Stimulated activated CD4-positive, alpha-beta T cell treated with anti-CD3 and anti-CD28 coated beads, Interleukin-4, amount 100 ng/mL, for 24 hours (primary cell): ENCODE results near the gene PUDP.
A peak's percentile ranks its signal among the peaks of the same experiment; 100 is the strongest.
"Not testable (repeated sequence)": the region's sequence is repeated elsewhere in the genome, so short reads cannot be mapped to it uniquely, and the experiment has no call there.

Experiments used
- DNase-seq: peaks from one replicate; pipeline ENCODE4 v3.0.0-alpha.2; 2020

The PUDP gene

GRCh38 chrX:7072856-7073255 lies 75.1 kb downstream of the PUDP start:
- DNase-seq = no peak

- no peak for DNase-seq
Measured at GRCh38 chrX:7071390-7071789, 76.6 kb downstream of the PUDP start.

GRCh38 chrX:7069556-7069955 lies 78.4 kb downstream of the PUDP start:
- DNase-seq = no peak

GRCh38 chrX:7068939-7069367 lies 79.0 kb downstream of the PUDP start:
- DNase-seq = no peak

DNA sequence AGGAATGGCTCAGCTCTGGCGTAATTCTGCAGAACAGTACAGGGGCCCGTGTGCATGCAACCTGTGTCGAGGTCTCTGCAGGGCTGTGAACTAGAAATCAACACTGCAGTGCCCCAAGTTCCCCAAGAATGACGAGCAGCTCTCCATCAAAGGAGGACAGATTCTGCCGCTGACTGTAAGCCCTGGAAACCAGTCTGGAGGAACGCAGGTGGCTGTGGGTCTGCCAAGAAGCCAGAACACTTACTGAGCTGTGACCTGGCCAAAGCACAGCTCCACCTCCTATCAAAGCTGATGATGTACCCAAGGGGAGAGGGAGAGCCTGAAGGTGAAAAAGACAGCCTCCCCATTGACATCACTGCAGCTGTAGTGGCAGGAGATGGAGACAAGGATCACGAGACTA lies 80.7 kb downstream of the PUDP start:
- DNase-seq = no peak

DNA sequence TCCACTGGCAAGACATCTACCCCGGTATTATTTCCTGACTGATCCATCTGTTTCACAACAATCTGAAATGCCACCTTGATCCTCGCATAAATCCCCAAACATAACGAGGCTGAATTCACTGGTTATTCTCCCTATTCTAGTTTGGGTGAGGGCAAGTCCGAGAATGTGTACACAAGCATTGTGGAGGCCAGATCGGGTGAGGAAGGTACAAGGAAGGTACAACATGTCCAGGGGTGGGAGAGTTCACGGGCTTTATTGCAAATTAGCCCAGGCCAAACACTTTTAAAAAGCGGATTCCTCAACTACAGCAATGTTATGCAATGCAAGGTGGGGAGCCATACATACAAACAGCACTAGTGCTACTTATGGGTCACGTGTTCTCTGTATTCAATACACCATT lies 82.5 kb downstream of the PUDP start:
- DNase-seq = no peak

- no peak for DNase-seq
Measured at GRCh38 chrX:7062903-7063302, 85.0 kb downstream of the PUDP start.

- DNase-seq = no peak
Measured at GRCh38 chrX:7062276-7062675, 85.7 kb downstream of the PUDP start.

GRCh38 chrX:7061429-7061828 lies 86.5 kb downstream of the PUDP start:
- DNase-seq = no peak

DNA sequence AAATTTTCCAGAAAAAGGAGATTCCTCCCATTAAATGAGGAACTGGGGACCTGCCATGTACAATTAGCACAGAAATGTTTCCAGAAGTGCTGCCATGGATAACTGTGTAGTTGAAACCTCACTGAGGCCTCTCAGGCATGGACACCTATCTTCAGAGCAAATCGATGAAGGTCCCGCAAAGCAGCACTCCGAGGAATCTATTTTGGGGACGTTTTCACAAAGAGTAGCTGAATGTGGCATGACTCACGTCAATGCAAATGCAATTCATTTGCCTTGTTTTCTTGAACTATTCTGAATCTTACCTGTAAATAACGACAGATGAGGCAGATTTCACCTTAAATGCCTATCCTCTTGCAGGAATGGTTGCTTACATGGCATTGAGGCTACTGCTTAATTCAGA lies 87.5 kb downstream of the PUDP start:
- DNase-seq = no peak

DNA sequence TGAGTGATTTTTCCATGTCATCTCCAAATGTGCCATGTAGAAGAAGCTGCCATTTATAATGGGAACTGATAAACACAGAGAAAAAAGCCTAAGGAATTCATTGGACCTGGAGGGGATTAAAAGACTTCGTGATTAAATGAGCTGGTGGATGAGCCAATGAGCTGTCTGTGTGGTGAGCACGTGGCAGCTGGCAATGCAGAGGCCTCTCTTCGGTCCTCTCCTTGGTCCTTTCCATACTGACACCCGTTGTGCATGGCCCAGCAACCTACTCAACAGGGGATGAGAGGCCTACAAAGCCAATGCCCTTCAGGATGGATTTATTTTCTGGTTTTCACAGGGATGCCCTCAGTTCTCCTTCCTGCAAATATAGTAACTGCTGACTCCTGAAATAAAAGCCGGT lies 88.1 kb downstream of the PUDP start:
- no peak for DNase-seq

DNA sequence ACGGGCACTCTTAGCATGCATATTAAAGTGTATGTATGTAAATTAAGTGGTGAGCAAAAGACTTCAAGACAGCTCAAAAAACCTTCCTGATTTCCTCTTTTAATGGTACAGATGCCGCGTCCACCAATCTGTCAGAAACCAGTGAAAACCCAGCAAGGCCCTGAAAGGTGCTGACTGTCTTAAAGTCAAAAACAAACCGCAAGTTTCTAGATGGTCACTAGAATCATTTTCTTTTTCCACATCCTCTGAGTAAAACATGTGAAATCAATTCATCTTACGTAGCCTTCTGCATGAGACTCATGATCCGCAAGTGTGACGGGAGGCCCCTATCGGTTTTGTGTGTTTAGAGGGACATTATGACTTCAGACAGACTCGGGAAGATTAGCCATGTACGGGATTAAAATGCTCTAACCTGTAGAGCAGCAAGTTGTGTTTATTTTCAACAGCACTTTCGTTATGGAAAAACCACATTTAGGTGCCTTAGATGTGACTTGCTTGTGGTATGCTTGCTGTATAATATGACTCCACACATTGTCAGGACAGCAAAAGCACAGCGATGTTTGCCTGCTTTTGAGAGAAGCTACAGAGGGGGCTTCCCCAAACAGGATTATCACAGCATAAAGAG lies 88.6 kb downstream of the PUDP start:
- peak; percentile 6 for DNase-seq

DNA sequence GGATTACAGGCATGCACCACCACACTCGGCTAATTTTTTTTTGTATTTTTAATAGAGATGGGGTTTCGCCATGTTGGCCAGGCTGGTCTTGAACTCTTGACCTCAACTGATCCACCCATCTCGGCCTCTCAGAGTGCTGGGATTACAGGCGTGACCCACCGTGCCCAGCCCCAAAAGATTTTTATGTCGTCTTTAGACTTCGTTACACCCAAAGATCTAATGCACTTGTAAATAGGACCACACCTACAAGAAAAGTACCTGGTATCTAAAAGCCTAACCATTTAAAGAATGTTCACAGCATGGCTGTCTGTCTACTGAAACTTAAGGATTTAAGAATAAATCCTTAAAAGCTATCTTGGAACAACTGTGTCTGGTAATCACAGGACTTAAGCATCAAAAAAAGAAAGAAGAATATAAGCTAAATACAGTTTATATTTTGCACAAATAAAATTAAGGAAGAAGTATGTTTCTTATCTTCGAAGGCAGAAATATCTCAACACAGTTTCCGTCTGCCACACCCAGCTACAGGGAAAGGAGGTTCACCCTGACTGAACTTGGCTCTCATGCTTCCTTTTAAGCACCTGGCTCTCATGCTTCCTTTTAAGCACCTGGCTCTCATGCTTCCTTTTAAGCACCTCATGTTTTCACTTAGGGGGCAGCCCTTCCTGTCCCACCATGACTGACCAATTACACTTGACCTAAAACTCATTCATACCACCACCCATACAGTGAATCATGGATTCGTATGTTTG lies 92.4 kb downstream of the PUDP start:
- DNase-seq = no peak

DNA sequence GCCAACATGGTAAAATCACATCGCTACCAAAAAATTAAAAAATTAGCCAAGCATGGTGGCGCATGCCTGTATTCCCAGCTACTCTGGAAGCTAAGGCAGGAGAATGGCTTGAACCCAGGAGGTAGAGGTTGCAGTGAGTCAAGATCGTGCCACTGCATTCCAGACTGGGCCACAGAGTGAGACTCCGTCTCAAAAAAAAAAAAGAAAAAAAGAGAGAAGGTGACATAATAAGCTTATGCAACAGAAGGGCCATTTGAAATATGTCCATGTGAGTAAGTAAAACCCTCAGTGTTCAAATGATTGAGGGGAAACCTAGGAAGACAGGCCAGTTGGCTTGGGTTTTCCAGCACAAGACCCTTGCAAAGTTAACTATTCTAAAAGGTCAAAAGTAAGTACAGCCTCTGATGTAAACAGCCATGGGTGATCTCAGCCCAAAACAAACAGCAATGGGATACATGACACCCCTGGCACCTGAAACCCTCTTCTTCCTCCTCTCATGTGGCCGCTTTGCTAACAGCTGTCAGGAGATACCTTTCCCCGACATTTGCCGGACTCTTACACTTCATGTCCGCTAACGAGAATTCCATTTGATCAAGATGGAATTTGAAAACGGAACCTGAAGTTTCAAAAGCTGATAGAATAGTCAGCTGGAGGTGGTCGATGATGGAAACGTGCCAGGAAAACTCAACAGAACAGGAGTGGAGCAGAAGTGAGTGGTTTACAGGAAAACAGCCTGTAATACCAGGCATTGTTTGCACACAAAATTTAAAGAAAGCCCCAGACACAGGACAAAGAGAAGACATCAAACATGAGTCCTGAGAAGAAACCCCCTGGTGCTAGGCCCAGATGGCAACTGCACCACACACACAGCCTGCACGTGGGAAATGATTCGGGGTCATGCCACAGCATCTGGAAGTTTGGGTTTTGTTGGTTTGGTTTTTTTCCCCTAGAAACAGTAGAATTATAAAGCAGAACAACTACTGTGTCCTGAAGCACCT lies 93.4 kb downstream of the PUDP start:
- no peak for DNase-seq

DNA sequence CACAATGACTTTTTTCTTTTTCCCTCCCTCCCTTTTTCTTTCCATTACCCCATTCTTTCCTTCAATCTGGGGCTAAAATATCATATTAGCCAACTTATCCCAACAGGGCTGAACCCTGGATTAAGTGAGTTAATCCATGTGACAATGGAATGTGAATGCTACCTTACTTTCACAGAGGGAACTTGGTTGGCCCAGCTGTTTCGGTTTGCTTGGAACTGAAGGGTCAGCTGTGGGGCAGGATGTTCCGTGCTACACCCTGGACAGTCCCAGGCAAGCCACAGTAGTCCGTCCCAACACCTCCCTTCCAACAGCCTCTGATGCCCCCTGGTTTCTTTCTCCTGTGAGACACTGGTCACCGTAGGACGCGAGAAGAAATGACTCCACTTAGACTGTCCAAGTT lies 95.4 kb downstream of the PUDP start:
- no peak for DNase-seq

DNA sequence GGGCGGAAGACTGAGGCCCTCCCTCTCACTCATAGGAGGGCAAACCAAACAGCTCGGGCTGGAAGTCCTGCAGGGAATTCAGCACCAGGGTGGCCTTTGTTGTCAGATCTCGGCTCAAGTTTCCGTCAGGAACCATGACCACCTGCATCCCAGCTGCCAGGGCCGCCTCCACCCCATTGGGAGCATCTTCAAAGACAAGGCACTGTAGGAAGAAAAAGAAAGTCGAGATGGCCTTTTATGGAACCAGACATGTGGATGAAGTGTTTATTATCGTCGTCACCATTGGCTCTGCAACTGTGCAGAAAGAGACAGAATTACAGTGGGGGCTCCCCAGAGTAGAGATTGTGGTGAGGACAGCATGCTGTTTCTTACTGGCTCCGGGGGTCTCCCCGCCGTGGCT lies 97.7 kb downstream of the PUDP start:
- no peak for DNase-seq

- DNase-seq = no peak
Measured at GRCh38 chrX:7047951-7048350, 100.0 kb downstream of the PUDP start.

DNA sequence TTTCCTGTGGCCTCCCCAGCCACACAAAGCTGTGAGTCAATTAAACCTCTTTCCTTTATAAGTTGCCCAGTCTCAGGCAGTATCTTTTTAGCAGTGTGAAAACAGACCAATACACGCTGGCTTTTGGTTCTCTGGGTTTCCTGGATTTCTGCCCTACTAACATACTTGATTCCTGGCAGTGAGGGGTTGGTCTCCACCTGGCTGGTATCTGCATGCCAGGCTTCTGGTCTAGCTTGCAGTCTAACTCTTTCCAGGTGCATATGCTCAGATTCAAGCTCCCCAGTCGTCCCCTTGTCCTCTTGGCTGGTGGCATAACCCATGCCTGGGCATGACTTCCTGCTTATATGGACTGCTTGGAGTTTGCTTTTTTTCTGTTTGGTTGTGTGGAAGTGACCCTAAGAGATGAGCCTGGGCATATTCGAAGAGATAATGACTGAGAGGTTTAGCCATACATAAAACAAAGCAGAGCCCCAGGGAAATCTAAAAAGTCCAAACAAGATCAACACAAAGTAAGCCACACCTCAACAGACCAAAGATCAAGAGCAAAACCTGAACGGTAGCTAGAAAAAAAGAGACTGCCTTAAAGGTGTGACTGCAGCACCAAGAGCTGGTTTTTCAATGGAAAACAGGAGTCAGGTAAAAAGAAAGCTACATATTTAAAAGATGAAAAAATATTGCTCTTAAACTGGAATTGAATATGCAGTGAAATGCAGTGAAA lies 102.6 kb downstream of the PUDP start:
- DNase-seq = no peak

DNA sequence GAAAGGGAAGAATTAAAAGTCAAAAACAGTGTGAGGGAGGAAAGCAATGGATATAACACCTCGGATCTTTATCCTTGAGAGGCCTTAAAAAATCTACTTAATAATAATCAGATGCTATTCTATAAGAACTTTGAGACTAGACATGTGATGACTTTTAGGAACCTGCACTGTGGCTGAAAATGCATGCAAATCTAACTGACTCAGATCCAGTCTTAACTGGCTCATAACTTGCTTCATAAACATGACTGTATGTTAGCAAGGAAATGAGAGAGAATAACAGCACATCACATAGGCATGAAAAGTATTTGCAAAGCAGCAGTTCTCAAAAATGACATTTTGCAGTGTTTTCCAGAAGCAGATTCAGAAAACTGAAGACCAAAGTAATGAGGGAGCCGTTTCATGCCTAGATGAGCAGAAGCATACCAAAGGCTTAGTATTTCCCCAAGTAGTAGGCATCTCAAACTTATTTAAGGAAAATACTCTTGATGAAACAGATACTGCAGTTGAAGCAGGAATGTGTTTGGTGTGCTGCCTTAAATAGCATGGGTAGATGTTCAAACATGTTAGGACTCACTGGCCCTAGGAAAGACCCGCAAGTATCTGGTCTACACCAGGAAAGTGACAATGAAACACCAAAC lies 104.0 kb downstream of the PUDP start:
- not testable (repeated sequence) for DNase-seq

- DNase-seq = no peak
Measured at GRCh38 chrX:7028246-7028645, 119.7 kb downstream of the PUDP start.

GRCh38 chrX:7027071-7027470 lies 120.9 kb downstream of the PUDP start:
- no peak for DNase-seq

DNA sequence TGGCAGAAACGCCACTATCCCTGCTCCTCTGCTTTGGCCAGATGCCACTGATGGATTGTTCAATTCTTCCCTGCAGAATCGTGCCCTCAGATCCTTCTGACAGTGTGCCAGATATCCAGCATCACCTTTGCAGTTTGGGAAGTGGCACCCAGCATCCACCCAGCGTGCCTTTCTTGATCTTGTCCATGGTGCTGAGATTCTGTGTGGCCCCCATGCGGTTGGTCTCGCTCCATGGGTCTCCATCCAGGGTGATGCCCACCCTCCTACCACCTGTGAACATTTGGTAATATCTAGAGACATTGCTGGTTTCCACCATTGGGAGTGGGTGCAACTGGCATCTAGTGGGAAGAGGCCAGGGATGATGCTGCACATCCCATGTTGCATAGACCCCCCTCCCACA lies 121.6 kb downstream of the PUDP start:
- not testable (repeated sequence) for DNase-seq
